ENCODE measurements around the gene ADRB2.

- no peak for TF ChIP-seq POLR2A (IDR thresholded peaks at IDR 0.05)
- TF ChIP-seq CTCF (IDR thresholded peaks at IDR 0.05) = no peak
These were observed 35.7 kb upstream of the ADRB2 start for GRCh38 chr5:148790545-148791333.
